ENCODE results near the gene SLC43A2. TPM values are rescaled to one million over a fixed set of nuclear protein-coding genes. Genes with fewer than 3 reads are reported as not detected.

Gene SLC43A2
- total RNA-seq, 1 experiment from 2014 or later = 11.0 TPM

GRCh38 chr17:1645207-1646171 is 16.9 kb upstream of the SLC43A2 start, which contains the start of gene SCARF1:
Gene SCARF1 (minus strand): TSS chr17:1645732. CDS start chr17:1645697, 35 bp downstream.
- peak within 1 kb of the TSS; percentile 32; the same call in 1 of the 2 replicates for H3K27ac Mint-ChIP-seq
- H3K9me3 Mint-ChIP-seq = no peaks in the 10 kb centered on the region
- POLR2A ChIA-PET = interaction anchor here (1.0 kb wide), 1 partner anchor 71 kb away, joined by 3 read pairs; no protein-coding TSS in a partner anchor

GRCh38 chr17:1644493-1645206 is 16.0 kb upstream of the SLC43A2 start:
- no peaks in the 10 kb centered on the region; the same call in none of the 2 replicates for H3K36me3 Mint-ChIP-seq
- H3K4me1 Mint-ChIP-seq = peaks cover 37% of the 10 kb centered on the region
- TF ChIP-seq ZBTB43 (CRISPR knock-in tag; IDR thresholded peaks at IDR 0.05) = 0 out of 2 replicates have a peak, but pooled peaks have one; percentile 37
- no peak for TF ChIP-seq RORB (CRISPR knock-in tag; IDR thresholded peaks at IDR 0.05)
- H3K4me3 Mint-ChIP-seq = peak overlapping the region; percentile 79
- H3K27ac Mint-ChIP-seq = no peak overlapping the region
- ChIA-PET CTCF (interaction anchor here (0.5 to 7.2 kb wide), 9 partner anchors 14 to 302 kb away, joined by 3 to 133 read pairs (median 5); partner anchors contain the start of genes INPP5K and SLC43A2), POLR2A (interaction anchor here (0.6 kb wide), 1 partner anchor 258 kb away, joined by 3 read pairs; no protein-coding TSS in a partner anchor)
- peaks cover 6% of the 10 kb centered on the region for H3K27me3 Mint-ChIP-seq (ENCODE audit: low read depth)
- DNase-seq (ENCODE audit: low spot score) (no peak), ATAC-seq (no peak)
- no peaks in the 10 kb centered on the region for H3K9me3 Mint-ChIP-seq

More at GRCh38 chr17:1645207-1646171, 16.9 kb upstream of the SLC43A2 start, which contains the start of gene SCARF1:
- CTCF ChIA-PET = interaction anchor here (0.5 to 7.2 kb wide), 8 partner anchors 14 to 303 kb away, joined by 3 to 133 read pairs (median 4); partner anchors contain the start of gene SLC43A2
- Mint-ChIP-seq H3K27me3 (ENCODE audit: low read depth) (peaks cover 6% of the 10 kb centered on the region), H3K4me1 (peaks cover 37% of the 10 kb centered on the region), H3K36me3 (no peaks in the 10 kb centered on the region; the same call in none of the 2 replicates), H3K4me3 (peak within 1 kb of the TSS; percentile 79)
- peak; percentile 24 for DNase-seq (ENCODE audit: low spot score)
- TF ChIP-seq ZNF138 (CRISPR knock-in tag; conservative IDR thresholded peaks at IDR 0.05) (0 out of 2 replicates have a peak, but pooled peaks have one; percentile 7), USF2 (CRISPR knock-in tag; IDR thresholded peaks at IDR 0.05) (no peak)
- no peak for ATAC-seq

GRCh38 chr17:1643999-1644492 is 15.4 kb upstream of the SLC43A2 start:
- TF ChIP-seq E2F5 (CRISPR knock-in tag; IDR thresholded peaks at IDR 0.05) (no peak), ETV6 (CRISPR knock-in tag; IDR thresholded peaks at IDR 0.05) (no peak), ATF1 (CRISPR knock-in tag; IDR thresholded peaks at IDR 0.05) (no peak), ZNF425 (CRISPR knock-in tag; conservative IDR thresholded peaks at IDR 0.05) (no peak)
- Mint-ChIP-seq H3K4me1 (peaks cover 41% of the 10 kb centered on the region), H3K27me3 (ENCODE audit: low read depth) (peaks cover 6% of the 10 kb centered on the region), H3K4me3 (peak overlapping the region; percentile 79), H3K36me3 (no peaks in the 10 kb centered on the region; the same call in none of the 2 replicates), H3K9me3 (no peaks in the 10 kb centered on the region), H3K27ac (0 out of 2 replicates have a peak overlapping the region, but pooled peaks have one; percentile 83)
- CTCF ChIA-PET = interaction anchor here (0.9 to 5.0 kb wide), 9 partner anchors 15 to 350 kb away, joined by 3 to 40 read pairs (median 5); partner anchors contain the start of genes INPP5K, SERPINF1 and SLC43A2
- DNase-seq (ENCODE audit: low spot score) = no peak
- ATAC-seq = no peak
- POLR2A ChIA-PET = interaction anchor here (0.6 kb wide), 1 partner anchor 257 kb away, joined by 3 read pairs; no protein-coding TSS in a partner anchor
